ENCODE measurements around the gene TRERF1. TPM values are rescaled to one million over a fixed set of nuclear protein-coding genes. Genes with fewer than 3 reads are reported as not detected.

Gene TRERF1
- total RNA-seq, 2 donors from 2014 or later: 3.5 to 3.8 TPM

GRCh38 chr6:42400886-42401612 lies 50.7 kb downstream of the TRERF1 start:
- Histone ChIP-seq H3K27ac (no peak overlapping the region), H3K9me3 (no peaks in the 10 kb centered on the region), H3K36me3 (no peaks in the 10 kb centered on the region), H3K4me3 (no peak overlapping the region), H3K9ac (ENCODE audit: low read depth in 2 of 2, low read length in 2 of 2) (no peak overlapping the region), H3K4me1 (peaks cover 11% of the 10 kb centered on the region), H3K27me3 (no peaks in the 10 kb centered on the region)
- intact Hi-C loops (cut with DNase I): loop anchor here (10.0 kb wide), 1 partner anchor 86 kb away; no protein-coding TSS in a partner anchor
- DNase-seq: no peak
- no peak for TF ChIP-seq CTCF (IDR thresholded peaks at IDR 0.05)

- Histone ChIP-seq H3K27me3 (no peaks in the 10 kb centered on the region), H3K27ac (no peak overlapping the region), H3K9me3 (no peaks in the 10 kb centered on the region), H3K36me3 (no peaks in the 10 kb centered on the region), H3K4me3 (no peak overlapping the region), H3K4me1 (peaks cover 11% of the 10 kb centered on the region), H3K9ac (ENCODE audit: low read depth in 2 of 2, low read length in 2 of 2) (no peak overlapping the region)
- DNase-seq: no peak
- TF ChIP-seq CTCF (IDR thresholded peaks at IDR 0.05): no peak
- intact Hi-C loops (cut with DNase I): loop anchor here (10.0 kb wide), 1 partner anchor 85 kb away; no protein-coding TSS in a partner anchor
Observed at GRCh38 chr6:42400061-42400760, 51.5 kb downstream of the TRERF1 start.

- Histone ChIP-seq H3K4me1 (no peaks in the 10 kb centered on the region), H3K4me3 (no peak overlapping the region), H3K27me3 (no peaks in the 10 kb centered on the region), H3K9ac (ENCODE audit: low read depth in 2 of 2, low read length in 2 of 2) (no peak overlapping the region), H3K27ac (no peak overlapping the region), H3K9me3 (no peaks in the 10 kb centered on the region), H3K36me3 (no peaks in the 10 kb centered on the region)
- TF ChIP-seq CTCF (IDR thresholded peaks at IDR 0.05): no peak
- DNase-seq: no peak
- intact Hi-C loops (cut with DNase I): no loop called here
Observed at GRCh38 chr6:42396720-42397119, 55.0 kb downstream of the TRERF1 start.

GRCh38 chr6:42394881-42395620 lies 56.7 kb downstream of the TRERF1 start:
- no peaks in the 10 kb centered on the region for H3K36me3 ChIP-seq
- H3K27ac ChIP-seq: no peak overlapping the region
- H3K27me3 ChIP-seq: no peaks in the 10 kb centered on the region
- no peaks in the 10 kb centered on the region for H3K4me1 ChIP-seq
- H3K9ac ChIP-seq (ENCODE audit: low read depth in 2 of 2, low read length in 2 of 2): no peak overlapping the region
- no peak for TF ChIP-seq CTCF (IDR thresholded peaks at IDR 0.05)
- no peak overlapping the region for H3K4me3 ChIP-seq
- no peaks in the 10 kb centered on the region for H3K9me3 ChIP-seq
- intact Hi-C loops (cut with DNase I): no loop called here
- DNase-seq: no peak

GRCh38 chr6:42394151-42394550 lies 57.6 kb downstream of the TRERF1 start:
- DNase-seq: no peak
- Histone ChIP-seq H3K9me3 (no peaks in the 10 kb centered on the region), H3K9ac (ENCODE audit: low read depth in 2 of 2, low read length in 2 of 2) (no peak overlapping the region), H3K4me1 (no peaks in the 10 kb centered on the region), H3K27ac (no peak overlapping the region), H3K36me3 (no peaks in the 10 kb centered on the region), H3K27me3 (no peaks in the 10 kb centered on the region), H3K4me3 (no peak overlapping the region)
- no peak for TF ChIP-seq CTCF (IDR thresholded peaks at IDR 0.05)
- intact Hi-C loops (cut with DNase I): no loop called here
